NCI-H1436 treated with DMSO at 0.1 percent for 48 hours (cell line): ENCODE measurements around the gene B4GALT2.

Experiments
- DNase-seq: peaks from one replicate; lab custom pipeline; 2025; lab: John Stamatoyannopoulos, UW

B4GALT2 gene, protein sequence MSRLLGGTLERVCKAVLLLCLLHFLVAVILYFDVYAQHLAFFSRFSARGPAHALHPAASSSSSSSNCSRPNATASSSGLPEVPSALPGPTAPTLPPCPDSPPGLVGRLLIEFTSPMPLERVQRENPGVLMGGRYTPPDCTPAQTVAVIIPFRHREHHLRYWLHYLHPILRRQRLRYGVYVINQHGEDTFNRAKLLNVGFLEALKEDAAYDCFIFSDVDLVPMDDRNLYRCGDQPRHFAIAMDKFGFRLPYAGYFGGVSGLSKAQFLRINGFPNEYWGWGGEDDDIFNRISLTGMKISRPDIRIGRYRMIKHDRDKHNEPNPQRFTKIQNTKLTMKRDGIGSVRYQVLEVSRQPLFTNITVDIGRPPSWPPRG

DNA sequence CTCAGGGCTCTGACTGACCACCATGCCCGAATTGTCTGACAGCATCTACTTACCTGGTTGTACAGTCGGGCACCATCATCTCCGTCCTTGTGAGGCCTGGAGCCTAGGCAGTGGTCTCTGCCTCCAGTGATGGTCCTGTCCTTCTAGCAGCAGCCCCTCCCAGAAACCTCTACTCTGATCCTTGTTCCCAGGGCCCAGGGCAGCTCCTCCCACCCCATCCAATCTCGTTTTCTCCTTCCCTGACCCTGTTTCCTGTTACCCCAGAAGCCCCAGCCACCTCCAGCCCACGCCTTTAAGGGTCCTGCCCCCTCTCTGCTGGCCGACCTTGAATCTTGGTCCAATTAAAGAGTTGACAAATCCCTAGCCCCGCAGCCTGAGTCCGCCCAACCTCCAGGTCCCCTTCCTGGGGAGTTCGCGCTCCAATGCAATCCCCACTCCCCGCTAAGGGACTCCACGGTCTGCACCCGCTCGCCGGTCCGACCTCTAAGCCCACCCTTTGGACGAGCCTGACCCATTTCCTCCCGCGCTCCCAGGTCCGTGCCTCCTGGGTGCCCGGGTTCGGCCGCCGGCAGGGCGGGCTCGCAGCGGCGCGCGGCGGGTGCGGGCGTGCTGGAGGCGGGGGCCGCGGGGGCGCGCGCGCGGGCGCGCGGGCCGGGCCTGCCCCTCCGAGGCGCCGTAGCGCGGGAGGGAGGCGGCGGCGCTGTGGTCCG is at the start of gene B4GALT2:
TSS of gene B4GALT2 (plus strand) at position 660 of the 710 bp plus-strand sequence. CDS start 1,951 bp downstream, outside the sequence.
- DNase-seq, result no peak

DNA sequence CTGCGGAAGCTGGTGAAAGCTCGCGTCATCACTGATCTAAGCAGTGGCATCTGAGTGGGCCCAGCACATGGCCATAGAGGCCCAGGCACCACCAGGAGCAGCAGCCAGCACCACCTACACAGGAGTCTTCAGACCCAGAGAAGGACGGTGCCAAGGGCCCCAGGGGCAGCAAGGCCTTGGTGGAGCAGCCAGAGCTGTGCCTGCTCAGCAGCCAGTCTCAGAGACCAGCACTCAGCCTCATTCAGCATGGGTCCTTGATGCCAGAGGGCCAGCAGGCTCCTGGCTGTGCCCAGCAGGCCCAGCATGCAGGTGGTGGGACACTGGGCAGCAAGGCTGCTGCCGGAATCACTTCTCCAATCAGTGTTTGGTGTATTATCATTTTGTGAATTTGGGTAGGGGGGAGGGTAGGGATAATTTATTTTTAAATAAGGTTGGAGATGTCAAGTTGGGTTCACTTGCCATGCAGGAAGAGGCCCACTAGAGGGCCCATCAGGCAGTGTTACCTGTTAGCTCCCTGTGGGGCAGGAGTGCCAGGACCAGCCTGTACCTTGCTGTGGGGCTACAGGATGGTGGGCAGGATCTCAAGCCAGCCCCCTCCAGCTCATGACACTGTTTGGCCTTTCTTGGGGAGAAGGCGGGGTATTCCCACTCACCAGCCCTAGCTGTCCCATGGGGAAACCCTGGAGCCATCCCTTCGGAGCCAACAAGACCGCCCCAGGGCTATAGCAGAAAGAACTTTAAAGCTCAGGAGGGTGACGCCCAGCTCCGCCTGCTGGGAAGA is 48.7 kb upstream of the B4GALT2 start:
- DNase-seq, result no peak

DNA sequence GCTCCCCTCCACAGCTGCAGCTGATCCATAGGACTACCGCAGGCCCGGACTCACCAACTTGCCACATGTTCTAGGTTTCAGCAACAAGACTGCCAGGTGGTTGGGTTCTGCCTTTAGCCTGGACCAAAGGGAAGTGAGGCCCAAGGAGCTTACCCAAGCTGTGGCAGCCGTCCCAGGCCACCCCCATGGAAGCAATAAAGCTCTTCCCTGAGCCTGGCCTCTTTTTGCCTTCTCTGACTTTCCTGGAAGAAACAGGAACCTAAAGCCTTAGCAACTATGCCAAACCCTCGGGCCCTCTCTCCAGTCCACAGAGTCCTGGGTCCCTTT is 48.1 kb upstream of the B4GALT2 start:
- no peak for DNase-seq

DNA sequence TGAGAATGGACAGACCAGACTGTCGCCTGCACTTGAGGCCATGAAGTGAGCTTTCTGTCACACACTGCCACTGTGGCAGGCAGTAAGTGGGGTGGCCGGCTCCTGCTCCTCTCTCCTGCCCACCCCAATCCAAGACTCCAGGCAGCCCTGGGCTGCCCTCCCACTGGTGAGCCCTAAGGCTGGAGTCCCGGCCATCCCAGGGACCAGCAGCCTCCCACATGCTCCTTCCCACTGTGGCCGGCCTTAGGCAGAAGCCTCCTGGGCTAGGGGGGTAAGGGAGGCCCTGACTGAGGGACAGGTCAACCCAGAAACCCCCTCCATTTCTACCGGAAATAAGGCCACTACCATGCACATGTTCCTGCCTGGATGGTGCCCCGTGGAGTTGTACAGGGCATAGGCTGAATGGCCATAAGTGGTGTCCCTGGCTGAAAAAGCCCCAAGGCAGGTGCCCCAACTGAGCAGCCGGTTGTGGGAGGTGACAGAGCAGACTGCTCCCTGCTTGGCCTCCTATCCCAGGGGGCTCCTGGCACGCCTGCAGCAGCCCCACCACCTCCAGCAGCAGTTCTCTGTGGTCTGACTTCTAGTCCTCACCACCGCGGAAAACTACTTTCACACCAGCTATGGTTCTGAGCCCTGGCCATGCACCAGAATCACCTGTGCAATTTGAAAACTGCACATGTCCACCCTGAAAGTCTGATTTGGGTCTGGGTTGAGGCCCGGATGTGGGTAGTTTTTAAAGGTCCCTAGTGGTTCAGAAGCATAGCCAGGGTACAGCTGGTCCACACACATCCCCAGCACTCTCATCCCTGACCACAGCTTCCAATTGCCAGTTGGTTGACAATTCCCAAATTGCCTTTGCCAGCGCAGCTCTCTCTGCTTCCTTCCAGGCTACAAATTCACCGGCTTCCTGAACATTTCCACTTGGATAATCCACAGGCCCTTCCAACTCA is 47.0 kb upstream of the B4GALT2 start:
- DNase-seq, result no peak

DNA sequence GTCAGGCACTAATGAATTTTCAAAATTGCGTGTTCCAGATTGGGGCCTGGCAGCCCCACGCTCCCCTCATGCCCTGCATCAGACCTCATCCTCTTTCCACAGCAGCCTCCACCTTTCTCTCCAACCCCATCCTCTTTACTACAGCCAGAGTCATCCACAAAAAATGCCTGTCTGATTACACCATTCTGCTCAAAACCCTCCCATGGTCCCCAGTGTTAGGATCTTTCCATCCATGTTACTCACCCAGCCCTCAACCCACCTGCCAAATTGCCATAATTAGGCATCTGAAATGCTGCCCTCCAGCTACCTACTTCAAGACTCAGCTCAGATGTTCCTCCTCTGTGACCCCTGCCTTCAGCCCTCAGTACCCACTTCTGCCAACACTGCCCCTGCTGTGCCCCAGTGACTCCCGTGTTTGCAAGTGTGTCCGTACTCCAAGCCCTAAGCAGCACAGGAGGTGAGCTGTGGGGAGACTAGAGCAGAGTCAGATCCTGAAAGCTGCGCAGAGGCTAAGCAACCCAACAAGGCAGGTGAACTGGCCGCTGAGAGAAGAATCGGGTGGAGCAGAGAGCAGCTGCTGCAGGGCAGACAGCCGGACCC is 46.1 kb upstream of the B4GALT2 start:
- DNase-seq, result no peak

DNA sequence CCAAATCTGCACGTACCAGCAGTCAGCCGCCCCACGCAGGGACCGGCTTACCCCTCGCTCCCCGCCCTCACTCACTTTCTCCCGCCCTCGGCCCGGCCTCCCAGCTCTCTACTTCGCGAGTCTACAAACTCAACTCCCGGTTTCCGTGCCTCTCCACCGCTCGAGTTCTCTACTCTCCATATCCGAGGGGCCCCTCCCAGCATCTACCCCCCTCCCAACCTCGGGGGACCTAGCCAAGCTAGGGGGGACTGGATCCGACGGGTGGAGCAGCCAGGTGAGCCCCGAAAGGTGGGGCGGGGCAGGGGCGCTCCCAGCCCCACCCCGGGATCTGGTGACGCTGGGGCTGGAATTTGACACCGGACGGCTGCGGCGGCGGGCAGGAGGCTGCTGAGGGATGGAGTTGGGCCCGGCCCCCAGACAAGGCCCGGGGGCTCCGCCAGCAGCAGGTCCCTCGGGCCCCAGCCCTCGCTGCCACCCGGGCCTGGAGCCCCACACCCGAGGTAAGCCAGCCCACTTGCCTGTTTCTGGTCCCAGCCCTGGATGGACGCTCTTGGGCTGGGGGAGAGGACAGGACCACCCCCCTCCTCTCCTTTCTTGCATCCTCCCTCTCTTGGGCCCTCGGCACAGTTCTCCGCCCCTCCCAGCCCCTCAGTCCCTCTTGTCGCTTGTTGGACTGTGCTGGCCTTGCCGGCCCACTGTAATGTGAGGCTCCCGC is 45.5 kb upstream of the B4GALT2 start, which contains the start of gene ARTN:
TSS of gene ARTN (plus strand) at position 416 of the 715 bp plus-strand sequence. CDS start 1,856 bp downstream, outside the sequence.
- DNase-seq, result no peak

DNA sequence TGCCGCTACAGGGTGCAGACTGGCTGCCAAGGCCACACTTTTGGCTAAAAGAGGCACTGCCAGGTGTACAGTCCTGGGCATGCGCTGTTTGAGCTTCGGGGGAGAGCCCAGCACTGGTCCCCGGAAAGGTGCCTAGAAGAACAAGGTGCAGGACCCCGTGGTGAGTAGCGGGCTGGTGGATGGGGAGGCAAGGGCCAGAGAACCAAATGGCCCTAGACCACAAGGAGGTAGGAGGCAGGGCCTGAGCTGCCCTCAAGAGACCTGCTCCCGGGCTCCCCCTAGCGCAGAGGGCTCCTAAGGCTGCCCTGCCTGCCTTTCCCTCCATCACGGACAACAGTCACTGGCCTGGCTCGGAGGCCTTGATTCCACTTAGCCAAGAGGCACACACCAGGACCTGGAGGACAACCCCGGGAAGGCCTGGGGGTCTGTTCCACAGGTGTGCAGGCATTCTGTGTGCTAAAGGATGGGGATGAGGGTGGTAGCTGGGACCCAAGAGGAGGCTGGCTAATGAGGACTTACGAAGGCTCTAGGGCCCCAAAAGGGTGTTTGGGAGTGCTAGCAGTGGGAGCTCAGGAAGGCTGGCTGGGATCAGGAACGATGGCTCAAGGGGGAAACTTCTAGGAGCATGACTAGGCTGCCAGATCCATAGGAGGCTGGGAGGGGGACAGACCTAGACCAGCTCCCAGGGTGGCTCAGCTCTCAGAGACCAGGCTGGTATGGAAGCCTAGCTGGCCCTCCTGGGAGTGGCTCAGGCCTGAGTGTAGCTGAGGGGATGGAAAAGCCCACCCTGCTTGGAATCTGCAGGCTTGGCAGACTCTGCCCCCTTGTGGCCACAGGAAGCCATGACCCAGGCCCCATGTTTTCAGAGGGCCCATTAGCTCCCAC is 44.7 kb upstream of the B4GALT2 start:
- DNase-seq, result no peak

DNA sequence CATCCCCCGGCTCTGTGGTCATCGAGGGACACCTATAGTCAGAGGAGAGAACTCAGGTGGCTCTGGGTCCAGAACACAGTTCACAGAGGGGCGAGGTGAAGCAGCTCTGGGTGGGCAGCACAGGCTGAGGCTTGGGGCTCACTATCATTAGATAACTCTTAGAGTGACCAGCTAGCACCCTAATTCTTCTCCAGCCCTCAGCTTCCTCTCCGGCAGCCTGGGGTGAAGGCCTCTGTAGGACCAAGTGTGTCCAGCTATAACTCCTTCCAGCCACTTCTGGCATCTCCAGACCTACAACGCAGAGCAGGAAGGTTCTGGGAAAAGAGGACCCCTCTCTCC is 44.1 kb upstream of the B4GALT2 start:
- no peak for DNase-seq

DNA sequence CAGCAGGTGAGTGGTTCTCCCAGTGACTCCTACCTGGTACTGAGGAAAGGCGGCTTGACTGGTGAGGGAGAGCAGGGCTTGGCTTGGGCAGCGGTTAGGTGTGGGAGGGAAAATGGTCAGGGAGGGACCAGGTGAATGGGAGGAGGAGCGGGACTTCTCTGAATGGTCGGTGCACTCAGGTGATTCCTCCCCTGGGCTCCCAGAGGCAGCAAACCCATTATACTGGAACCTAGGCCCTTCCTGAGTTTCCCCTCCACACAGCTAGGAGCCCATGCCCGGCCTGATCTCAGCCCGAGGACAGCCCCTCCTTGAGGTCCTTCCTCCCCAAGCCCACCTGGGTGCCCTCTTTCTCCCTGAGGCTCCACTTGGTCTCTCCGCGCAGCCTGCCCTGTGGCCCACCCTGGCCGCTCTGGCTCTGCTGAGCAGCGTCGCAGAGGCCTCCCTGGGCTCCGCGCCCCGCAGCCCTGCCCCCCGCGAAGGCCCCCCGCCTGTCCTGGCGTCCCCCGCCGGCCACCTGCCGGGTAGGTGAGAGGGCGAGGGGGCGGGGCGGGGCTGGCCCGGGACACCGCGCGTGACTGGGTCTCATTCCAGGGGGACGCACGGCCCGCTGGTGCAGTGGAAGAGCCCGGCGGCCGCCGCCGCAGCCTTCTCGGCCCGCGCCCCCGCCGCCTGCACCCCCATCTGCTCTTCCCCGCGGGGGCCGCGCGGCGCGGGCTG is 43.1 kb upstream of the B4GALT2 start:
- DNase-seq, result no peak

DNA sequence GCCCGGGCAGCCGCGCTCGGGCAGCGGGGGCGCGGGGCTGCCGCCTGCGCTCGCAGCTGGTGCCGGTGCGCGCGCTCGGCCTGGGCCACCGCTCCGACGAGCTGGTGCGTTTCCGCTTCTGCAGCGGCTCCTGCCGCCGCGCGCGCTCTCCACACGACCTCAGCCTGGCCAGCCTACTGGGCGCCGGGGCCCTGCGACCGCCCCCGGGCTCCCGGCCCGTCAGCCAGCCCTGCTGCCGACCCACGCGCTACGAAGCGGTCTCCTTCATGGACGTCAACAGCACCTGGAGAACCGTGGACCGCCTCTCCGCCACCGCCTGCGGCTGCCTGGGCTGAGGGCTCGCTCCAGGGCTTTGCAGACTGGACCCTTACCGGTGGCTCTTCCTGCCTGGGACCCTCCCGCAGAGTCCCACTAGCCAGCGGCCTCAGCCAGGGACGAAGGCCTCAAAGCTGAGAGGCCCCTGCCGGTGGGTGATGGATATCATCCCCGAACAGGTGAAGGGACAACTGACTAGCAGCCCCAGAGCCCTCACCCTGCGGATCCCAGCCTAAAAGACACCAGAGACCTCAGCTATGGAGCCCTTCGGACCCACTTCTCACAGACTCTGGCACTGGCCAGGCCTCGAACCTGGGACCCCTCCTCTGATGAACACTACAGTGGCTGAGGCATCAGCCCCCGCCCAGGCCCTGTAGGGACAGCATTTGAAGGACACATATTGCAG is 42.4 kb upstream of the B4GALT2 start:
- no peak for DNase-seq

DNA sequence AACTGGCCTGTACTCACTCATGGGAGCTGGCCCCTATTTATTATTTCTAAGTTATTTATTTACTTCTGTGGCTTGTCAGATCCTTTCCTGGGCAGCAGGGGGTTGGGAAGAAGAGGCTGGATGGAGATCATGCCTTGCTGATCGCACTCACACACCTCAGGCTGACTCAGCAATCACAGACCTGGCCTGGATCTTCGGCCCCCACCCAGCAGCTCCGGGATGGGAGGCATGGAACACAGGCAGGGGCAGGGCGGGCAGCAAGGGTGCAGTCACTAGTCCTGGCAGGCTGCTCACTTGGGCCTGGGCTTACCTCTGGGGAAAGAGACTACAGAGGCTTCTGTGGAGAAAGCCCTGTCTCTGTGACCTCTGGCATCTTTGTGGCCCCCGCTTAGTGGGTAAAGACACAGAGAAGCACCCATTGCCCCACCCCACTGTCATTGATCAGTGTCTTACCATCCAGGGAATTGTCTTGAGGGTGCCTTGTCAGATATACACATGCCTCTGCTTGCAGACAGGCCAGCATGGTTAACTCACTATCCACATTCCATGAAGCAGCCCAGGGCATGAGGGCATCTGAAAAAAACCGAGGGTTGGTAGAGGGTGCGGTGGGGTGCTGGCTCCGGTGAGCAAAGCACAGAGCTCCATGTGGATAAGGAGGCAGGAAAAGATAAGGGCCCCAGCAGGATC is 41.7 kb upstream of the B4GALT2 start:
- no peak for DNase-seq

DNA sequence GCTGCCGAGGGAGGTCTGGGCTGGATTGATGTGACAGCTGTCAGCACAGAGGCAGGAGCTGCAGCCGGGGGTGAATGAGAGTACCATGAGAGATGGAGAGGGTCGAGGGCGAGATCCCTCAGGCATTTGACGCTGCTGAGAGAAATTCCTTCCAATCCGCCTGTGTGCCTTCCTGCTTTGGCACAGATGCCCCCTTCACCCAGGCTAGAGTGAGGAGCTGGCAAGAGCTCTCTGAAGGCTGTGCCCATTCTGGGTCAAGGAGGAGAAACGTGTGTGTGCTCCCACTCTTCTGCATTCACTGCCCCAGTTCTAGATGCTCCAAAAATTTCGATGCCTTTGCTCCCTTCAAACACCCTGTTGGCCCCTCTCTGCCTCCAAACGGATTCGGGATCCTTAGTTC is 40.6 kb upstream of the B4GALT2 start:
- no peak for DNase-seq

DNA sequence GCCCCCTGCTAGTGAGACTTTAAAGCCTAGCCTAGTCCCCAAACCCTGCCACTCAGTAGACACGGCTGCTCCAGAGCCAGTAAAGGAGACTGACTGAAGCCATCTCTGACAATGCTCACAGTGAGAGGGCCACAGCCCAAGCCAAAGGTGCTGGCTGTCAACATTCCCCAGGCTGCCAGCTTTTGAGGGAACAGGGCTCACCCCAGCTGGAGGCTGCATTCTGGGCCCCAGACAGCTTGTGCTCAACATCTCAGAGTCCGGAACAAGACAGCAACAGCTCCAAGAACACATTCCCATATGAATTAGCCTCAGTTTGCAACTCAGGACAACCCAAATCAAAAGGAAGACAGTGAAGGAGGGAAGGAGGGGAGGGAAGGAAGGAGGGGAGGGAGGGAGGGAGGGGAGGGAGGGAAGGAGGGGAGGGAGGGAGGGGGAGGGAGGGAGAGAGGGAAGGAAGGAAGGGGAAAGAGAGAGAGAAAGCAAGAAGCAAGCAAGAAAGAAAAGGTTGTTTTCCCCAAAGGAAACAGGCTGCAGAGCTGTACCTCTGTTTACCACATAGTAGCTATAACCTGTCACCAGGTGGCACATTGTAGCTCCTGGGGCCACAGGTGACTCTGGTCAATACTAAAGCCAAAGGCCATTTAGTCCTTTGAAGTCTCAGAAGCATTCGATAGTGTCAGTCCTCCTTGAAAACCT is 40.0 kb upstream of the B4GALT2 start:
- no peak for DNase-seq

DNA sequence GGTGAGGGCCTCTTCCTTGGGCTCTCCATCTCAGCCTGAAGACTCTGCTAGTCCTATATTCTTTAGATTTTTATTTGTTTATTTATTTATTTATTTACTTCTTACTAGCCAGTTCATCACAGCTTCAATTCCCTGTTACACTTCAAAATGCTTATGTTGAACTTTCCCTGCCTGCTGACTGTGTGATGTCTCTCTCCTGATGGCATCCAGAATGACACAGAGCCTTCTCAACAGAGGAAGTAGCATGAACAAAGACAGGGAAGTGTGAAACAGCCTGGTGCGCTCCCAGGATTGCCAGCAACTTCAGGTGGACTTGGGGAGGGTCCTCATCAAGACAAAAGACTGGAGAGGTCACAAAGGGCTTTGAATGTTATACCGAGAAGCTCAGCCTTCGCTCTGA is 36.6 kb upstream of the B4GALT2 start:
- DNase-seq, result no peak

DNA sequence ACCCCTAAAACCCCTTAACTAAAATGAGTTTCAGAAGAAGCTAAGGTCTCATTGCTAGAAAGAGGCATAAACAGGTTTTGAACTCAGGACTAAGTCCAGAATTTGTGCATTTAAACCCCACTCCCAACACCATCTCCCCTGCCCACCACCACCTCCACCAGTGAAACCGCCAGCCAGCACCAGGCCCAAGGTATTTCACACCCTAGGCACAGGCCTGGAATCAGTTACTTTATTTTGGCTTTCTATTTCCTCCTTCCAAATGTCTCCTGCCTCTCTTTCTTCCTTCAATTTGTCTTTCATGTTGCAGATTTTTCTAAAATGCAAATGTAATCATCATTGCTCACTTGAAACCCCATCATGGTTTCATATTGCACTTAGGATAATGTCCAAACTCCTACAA is 34.1 kb upstream of the B4GALT2 start:
- no peak for DNase-seq

DNA sequence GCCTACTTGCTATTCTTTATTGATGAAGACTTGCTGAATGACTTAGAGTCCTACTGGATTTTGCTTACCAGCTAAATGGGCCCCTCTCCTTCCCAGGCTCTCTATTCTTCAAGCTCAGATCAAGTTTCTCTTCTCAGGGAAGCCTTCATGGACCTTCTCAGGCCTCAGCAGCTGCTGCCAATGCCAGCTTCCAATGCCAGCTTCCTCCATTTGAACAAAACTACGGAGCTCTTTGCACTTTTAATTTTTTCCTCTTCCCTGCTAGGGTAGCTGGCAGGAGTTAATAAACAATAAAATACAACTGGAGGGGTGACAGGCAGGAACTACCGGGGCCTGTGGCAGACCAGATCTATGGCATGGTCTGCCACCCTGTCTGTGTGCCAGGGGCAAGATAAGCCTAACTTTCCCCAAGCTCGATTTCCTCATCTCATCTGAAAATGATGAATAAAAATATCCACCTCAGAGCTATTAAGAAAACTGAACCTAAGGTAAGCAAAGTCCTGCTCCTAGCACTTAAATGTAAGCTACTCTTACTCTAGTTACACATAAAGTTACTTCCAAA is 33.3 kb upstream of the B4GALT2 start:
- DNase-seq, result no peak
